DND-41 (cell line): ENCODE results near the gene SF3B3.

Experiments used
- EZH2 ChIP-seq: IDR thresholded peaks from 3 replicates; pipeline ENCODE4 v1.6.1; 2012; ENCODE audit warnings: borderline replicate concordance, low read depth, mild to moderate bottlenecking, moderate library complexity, low read length, inconsistent platforms; ENCODE audit not compliant: severe bottlenecking
- TF ChIP-seq, protein P1 (sequence below): IDR thresholded peaks from 2 replicates; pipeline ENCODE4 v1.5.1; 2012; ENCODE audit warnings: borderline replicate concordance, low read length, moderate library complexity, mild to moderate bottlenecking; ENCODE audit not compliant: poor library complexity, severe bottlenecking; ENCODE audit errors: extremely low read depth

GRCh38 chr16:70556063-70556462, 32.4 kb downstream of the SF3B3 start:
- TF ChIP-seq, protein P1, sequence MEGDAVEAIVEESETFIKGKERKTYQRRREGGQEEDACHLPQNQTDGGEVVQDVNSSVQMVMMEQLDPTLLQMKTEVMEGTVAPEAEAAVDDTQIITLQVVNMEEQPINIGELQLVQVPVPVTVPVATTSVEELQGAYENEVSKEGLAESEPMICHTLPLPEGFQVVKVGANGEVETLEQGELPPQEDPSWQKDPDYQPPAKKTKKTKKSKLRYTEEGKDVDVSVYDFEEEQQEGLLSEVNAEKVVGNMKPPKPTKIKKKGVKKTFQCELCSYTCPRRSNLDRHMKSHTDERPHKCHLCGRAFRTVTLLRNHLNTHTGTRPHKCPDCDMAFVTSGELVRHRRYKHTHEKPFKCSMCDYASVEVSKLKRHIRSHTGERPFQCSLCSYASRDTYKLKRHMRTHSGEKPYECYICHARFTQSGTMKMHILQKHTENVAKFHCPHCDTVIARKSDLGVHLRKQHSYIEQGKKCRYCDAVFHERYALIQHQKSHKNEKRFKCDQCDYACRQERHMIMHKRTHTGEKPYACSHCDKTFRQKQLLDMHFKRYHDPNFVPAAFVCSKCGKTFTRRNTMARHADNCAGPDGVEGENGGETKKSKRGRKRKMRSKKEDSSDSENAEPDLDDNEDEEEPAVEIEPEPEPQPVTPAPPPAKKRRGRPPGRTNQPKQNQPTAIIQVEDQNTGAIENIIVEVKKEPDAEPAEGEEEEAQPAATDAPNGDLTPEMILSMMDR, result no peak
- TF ChIP-seq EZH2, result no peak
